Measurements from ENCODE around the gene KRT74.

DNA sequence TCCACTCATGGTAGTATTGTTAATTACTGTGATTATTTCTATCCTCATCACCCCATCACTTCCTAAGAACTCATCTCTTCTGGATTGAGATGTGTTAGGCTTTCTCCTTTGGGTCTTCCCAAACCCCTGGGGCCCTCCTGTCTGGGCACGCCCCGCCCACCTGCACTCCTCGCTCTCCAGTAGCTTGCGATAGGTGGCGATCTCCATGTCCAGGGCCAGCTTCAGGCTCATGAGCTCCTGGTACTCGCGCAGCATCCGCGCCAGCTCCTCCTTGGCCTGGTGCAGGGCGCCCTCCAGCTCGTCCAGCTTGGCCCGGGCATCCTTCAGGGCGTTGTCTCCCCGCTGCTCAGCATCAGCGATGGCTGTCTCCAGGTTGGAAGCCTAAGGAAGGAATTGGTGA, 27.5 kb downstream of the KRT74 start:
- TF ChIP-seq, protein P1, sequence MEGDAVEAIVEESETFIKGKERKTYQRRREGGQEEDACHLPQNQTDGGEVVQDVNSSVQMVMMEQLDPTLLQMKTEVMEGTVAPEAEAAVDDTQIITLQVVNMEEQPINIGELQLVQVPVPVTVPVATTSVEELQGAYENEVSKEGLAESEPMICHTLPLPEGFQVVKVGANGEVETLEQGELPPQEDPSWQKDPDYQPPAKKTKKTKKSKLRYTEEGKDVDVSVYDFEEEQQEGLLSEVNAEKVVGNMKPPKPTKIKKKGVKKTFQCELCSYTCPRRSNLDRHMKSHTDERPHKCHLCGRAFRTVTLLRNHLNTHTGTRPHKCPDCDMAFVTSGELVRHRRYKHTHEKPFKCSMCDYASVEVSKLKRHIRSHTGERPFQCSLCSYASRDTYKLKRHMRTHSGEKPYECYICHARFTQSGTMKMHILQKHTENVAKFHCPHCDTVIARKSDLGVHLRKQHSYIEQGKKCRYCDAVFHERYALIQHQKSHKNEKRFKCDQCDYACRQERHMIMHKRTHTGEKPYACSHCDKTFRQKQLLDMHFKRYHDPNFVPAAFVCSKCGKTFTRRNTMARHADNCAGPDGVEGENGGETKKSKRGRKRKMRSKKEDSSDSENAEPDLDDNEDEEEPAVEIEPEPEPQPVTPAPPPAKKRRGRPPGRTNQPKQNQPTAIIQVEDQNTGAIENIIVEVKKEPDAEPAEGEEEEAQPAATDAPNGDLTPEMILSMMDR (IDR thresholded peaks at IDR 0.05) = peak; percentile 44
- TF ChIP-seq ZFX (IDR thresholded peaks at IDR 0.05; ENCODE audit: borderline replicate concordance) = no peak

All from 22Rv1 (cell line).